HG03045 (cell line): ENCODE data around the gene FAIM.
"Not testable (repeated sequence)": the region's sequence is repeated elsewhere in the genome, so short reads cannot be mapped to it uniquely, and the experiment has no call there.

Source experiments
- ATAC-seq: cut with Tn5 transposase; IDR thresholded peaks from one replicate; pipeline ENCODE4 v1.9.1; 2021; ENCODE audit warnings: mild to moderate bottlenecking, moderate library complexity; ENCODE audit not compliant: unreplicated experiment

The FAIM gene

DNA sequence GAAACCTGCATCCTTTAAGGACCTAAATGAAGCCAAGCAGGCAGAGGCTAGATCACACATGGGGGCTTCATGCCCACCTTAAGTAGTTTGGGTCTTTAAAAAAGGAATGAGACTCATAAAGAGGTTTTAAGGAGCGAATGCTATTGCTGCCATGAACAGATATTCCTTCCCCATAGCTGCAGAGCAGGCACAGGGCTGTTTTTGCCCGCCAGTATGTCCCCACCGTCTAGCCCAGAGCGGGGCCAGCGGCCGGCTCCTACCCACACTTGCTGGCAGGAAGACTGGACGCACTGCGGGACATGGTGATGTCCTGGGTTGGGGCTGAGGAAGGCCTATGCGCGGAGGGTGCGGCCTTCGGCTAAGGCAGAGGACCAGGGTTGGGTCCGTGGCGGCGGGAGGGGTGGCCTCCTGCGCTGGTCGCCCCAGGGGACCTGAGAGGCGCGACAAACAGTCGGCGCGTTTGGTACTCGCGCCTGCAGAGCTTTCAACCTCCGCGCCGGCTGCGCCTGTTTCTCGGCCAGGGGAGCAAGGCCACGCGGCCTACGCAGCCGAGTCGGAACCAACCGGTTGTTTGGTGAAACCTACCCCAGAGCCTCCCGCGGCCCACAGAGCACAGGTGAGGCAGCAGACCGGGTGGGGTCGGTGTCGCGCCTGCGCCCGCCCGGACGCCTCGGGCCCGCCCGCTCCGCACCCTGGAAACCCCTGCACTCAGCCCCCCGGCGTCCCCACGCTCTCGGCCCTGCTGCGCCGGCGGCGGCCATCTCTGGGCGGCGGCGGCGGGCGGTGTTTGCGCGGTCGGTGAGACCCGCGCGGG, at the start of gene FAIM:
TSS of gene FAIM (plus strand) at position 450 of the 814 bp plus-strand sequence. CDS start 10,956 bp downstream, outside the sequence.
- peak; percentile 75 for ATAC-seq

DNA sequence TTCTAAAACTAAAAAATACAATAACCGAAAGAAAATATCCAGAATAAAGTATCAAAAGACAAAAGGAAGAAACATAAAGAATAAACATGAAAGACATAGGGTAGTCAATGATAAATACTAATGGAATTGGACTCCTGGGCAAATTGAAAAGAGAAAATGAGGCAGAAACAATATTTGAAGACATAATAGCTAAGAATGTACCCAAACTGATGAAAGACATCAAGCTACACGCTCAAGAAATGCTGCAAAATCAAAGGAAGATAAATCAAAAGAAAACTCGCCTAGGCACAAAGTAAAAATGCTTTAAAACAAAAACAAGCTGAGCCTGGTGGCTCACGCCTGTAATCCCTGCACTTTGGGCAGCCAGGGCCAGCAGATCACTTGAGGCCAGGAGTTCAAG, 49.4 kb upstream of the FAIM start:
- no peak for ATAC-seq

- ATAC-seq = no peak
These were observed 48.1 kb upstream of the FAIM start for GRCh38 chr3:138560501-138560900.

GRCh38 chr3:138562902-138563301, 45.7 kb upstream of the FAIM start:
- not testable (repeated sequence) for ATAC-seq

DNA sequence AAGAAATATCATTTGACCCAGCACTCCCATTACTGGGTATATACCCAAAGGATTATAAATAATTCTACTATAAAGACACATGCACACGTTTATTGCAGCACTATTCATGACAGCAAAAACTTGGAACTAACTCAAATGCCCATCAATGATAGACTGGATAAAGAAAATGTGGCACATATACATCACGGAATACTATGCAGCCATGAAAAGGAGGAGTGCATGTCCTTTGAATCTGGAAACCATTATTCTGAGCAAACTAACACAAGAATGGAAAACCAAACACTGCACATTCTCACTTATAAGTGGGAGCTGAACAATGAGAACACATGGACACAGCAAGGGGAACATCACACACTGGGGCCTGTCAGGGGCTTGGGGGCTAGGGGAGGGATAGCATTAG, 42.3 kb upstream of the FAIM start:
- ATAC-seq = not testable (repeated sequence)

- ATAC-seq = no peak
These were observed 41.2 kb upstream of the FAIM start for GRCh38 chr3:138567403-138567802.

DNA sequence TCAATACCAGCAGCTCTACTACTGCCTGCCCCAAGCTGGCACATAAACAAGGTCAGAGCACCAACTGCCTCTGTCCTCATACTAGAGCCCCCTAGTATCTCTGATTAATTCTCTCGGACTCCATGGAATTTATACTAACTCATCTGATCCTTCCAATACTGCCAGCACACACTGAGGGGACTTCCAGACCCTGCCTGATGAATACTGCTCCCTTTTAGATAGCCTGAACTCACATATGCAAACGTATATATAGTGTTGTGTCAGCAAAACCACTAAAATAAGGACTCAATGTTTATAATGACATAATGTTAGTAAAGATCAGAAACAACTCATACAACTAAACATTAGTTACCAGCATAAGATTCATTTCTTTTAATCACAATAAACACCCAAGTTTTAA, 39.5 kb upstream of the FAIM start:
- ATAC-seq = no peak

DNA sequence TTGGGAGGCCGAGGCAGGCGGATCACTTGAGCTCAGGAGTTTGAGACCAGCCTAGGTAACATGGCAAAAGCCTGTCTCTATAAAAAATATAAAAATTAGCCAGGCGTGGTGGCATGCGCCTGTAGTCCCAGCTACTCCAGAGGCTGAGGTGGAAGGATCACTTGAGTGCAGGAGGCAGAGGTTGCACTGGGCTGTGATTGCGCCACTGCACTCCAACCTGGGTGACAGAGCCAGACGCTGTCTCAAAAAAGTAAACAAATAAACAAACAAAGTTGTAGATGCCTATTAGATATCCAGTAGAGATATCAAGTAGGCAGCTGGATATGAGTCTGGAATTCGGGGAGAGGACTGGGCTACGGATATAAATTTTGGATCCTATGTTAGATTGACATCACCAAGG, 38.9 kb upstream of the FAIM start:
- ATAC-seq = not testable (repeated sequence)

DNA sequence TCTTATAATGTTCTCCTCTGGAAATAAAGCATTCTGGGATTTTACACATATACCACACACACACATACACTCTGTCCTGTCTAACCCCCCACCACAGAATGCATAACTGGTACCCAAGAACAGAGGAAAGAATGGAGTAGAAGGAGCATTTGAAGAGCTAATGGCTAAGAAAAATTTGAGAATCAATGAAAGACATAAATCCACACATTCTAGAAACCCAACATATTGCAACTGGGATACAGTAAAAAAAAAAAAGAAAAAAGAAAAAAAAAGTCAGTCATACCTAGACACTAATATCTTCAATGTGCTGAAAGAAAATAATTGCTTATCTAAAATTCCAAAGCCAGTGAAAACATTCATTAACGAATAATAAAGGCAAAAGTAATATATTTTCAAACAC, 35.4 kb upstream of the FAIM start:
- no peak for ATAC-seq

DNA sequence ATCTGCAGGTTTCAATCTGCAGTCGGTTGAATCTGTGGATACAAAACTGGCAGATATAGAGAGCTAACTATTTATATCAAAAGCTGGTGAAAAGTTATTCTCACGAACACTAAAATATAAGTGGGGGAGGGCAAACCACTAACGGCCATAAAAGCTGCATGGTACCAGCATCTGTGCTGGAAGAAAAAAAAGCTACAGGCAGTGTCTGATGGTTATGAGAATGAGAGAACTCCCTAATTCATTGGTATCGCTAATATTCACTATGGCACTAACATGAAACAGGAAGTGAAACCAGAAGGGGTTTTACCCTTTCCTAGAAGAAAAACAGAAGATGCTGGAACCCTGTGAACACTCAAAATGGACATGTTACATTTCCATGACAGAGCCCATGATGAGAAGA, 30.4 kb upstream of the FAIM start:
- ATAC-seq = peak; percentile 52

DNA sequence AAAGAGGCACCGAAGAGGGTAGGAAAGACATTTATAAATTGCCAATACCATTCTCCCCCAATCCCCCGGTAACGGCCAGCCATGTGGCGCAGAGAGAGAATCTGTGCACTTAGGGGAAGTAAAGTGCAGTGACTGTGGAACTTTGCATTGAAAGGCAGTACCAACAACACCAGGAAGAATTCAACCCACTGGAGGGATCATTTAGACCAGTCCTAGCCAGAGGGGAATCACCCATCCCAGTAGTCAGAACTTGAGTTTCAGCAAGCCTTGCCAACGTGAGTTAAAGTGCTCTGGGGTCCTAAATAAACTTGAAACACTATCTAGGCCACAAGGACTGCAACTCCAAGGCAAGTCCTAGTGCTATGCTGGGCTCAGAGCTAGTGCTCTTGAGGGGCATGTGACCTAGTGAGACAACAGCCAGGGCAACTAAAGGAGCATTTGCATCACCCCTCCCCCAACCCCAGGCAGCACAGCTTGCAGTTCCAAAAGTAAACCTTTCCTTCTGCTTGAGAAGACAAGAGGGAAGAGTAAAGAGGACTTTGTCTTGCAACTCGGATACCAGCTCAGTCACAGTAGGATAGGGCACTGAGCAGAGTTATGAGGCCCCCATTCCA, 29.5 kb upstream of the FAIM start:
- ATAC-seq = no peak

DNA sequence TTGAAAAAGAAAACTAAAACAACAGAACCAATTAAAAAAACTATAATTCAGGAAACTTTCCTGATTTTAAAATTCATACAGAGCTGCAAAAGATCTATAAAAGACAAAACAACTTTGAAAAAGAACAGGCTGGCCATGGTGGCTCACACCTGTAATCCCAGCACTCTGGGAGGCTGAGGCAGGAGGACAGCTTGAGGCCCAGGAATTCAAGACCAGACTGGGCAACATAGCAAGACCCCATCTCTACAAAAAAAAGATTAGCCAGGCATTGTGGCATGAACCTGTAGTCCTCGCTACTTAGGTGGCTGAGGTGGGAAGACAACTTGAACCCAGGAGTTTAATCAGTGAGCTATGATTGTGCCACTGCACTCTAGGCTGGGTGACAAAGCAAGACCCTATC, 21.2 kb upstream of the FAIM start:
- no peak for ATAC-seq

- no peak for ATAC-seq
These were observed 20.1 kb upstream of the FAIM start for GRCh38 chr3:138588445-138588844.

DNA sequence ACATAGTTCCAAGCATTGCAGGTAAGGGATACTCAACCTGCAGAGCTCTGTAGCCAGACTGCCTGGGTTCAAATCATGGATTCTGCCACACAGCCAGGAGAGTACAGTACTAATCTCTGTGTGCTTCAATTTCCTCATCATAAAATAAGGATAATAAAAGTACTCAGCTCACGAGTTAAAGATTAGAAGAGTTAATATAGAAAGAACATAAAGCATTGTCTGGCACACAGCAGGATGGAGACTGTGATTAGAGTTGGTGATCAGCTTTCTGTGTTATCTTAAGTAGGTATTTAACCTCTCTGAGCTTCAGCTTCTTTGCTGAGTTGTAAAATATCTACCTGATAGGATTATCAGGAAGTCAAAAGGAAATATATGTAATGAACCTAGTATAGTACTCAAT, 17.2 kb upstream of the FAIM start:
- ATAC-seq = no peak

DNA sequence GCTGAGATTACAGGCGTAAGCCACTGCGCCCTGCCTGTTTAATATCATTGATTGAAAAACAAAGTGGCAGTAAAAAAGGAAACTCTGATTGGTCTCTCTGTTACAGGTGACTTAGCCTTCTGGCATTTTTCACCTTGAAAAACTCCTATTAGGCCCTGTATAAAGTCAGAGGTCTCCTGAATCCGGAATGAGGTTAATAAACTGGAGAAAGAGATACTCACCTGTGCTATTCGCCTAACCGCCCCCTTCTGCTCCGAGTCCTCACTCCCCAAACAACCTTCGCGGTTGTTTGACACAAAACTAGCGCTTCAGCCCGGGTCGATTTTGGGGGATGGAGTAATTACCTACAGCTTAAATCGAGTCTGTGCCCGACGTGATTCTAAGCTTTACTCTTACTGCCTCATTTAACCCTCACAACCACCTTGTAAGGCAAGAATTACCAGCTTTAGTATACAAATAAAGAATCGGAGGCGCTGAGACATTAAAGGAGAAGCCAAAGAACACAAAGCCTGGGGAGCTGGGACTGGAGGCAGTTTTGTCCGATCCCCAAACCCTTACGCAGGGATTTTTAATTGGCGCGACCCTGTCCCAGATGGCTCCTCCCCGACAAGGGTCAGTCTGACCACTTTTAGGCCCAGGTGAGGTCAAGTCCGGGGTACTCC, 15.0 kb upstream of the FAIM start:
- no peak for ATAC-seq

- ATAC-seq = peak; percentile 96
These were observed 14.2 kb upstream of the FAIM start, which contains the start of gene CEP70 for GRCh38 chr3:138594150-138594934. CEP70 (minus strand) TSS chr3:138594260; CDS start chr3:138572927, 21,333 bp downstream.

GRCh38 chr3:138594935-138595610, 13.5 kb upstream of the FAIM start:
- ATAC-seq = no peak

DNA sequence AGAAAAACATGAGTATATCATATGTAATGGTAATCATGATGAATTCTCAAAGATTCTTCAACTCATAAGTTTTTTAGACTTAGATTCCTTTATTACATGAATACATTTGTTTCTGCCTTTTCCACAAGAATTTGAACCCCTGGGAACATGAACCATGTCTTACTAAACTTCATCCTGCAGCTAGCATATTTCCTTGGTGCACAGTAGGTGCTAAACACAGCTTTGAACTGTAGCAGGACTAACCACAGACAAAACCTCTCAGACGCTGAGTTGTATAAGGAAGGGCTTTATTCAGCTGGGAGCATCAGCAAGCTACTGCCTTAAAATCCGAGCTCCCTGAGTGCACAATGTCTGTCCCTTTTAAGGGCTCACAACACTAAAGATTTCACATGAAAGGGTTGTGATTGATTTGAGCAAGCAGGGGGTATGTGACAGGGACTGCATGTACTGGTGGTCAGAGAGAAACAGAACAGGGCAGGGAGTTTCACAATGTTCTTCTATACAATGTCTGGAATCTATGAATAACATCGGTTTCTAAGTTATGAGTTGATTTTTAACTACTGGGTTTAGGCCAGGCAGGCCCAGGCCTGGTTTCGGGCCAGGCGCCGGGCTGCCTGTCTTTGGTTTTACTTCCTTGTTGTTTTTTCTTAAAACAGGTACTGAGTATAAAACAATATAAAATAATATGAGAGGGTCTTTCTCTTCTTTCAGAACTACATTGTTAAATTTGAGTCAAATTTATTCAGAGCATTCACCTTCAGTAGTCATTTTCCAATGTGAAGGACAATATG, 11.2 kb upstream of the FAIM start:
- not testable (repeated sequence) for ATAC-seq

DNA sequence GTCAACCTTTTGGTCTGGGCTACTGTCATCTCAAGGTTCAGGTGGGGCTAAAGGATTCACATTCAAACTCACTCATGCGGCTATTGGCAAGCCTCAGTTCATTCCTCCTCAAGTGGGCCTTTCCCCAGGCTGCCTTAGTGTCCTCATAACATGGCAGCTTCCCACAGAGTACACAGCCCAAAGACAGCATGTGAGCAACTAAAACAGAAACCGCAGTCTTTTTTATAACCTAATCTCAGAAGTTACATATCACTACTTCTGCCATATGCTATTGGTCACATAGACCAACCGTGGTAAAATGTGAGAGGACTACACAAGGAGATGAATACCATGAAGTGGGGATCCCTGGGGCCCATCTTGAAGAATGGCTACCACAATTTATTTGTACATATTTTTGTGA, 10.0 kb upstream of the FAIM start:
- no peak for ATAC-seq
